Dermis blood vessel endothelial cell (primary cell): ENCODE measurements around the gene FCAR. TPM values are rescaled to one million over a fixed set of nuclear protein-coding genes. Genes with fewer than 3 reads are reported as not detected.
"Not testable (repeated sequence)": the region's sequence is repeated elsewhere in the genome, so short reads cannot be mapped to it uniquely, and the experiment has no call there.

Experiments used
- DNase-seq: peaks from one replicate; pipeline ENCODE4 v3.0.0; 2010
- total RNA-seq: library from RNA; depleted of rRNA; stranded (reverse); fragments of >200 nt; gene quantifications from 2 replicates; pipeline ENCODE4 v1.2.3, GENCODE V29; 2014

FCAR gene
- not detected in 2 replicates for total RNA-seq

DNA sequence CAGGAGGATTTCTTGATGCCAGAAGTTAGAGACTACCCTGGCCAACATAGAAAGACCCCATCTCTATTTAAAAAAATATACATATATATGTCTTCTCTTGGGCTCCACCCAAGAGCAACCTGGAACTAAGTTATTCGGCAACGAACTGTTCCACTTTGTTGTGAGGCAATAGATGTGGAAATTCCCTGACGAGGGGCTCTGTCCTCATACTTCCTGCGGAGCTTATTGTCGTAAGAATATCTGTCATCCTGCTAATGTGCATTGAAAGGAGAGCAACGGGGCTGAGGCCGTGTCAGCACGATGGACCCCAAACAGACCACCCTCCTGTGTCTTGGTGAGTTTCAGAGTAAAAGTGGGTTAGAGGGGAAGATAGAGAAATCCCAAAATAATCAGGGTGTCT is at the start of gene FCAR:
Gene FCAR (plus strand): TSS at position 246 of the 400 bp plus-strand sequence. CDS start 55 bp downstream, at position 301.
- no peak for DNase-seq

- not testable (repeated sequence) for DNase-seq
Measured at GRCh38 chr19:54824416-54824815, 49.6 kb upstream of the FCAR start.

- DNase-seq: not testable (repeated sequence)
Measured at GRCh38 chr19:54825326-54825725, 48.7 kb upstream of the FCAR start.

DNA sequence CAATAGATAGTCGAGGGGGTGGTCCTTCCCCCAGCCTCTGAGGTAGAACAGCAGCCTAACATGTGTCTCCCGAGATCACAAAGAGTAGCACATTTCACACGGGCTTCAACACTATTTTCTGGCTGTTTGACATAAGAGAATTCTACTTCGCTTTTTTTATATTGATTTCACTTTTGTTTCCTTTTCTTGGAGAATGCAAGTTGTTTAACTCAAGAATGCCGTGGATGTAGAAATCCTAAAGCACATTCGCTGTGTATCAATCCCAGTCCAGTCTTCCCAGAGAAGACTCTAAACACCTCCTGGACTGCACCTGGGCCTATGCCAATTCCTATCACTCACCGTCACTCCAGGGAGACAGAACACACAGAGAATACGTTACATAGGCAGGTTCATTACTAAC is 46.0 kb upstream of the FCAR start:
- DNase-seq: not testable (repeated sequence)

- DNase-seq: not testable (repeated sequence)
Measured at GRCh38 chr19:54832496-54832895, 41.5 kb upstream of the FCAR start, which contains the start of gene KIR2DS4. Gene KIR2DS4, plus strand, starts transcription at chr19:54832676.

- DNase-seq: not testable (repeated sequence)
Measured at GRCh38 chr19:54835126-54835525, 38.9 kb upstream of the FCAR start.

DNA sequence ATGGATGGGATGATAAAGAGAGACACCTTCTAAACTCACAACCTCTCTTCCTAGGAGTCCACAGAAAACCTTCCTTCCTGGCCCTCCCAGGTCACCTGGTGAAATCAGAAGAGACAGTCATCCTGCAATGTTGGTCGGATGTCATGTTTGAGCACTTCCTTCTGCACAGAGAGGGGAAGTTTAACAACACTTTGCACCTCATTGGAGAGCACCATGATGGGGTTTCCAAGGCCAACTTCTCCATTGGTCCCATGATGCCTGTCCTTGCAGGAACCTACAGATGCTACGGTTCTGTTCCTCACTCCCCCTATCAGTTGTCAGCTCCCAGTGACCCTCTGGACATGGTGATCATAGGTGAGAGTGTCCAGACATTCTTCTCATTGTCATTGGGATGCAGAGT is 36.5 kb upstream of the FCAR start:
- not testable (repeated sequence) for DNase-seq

DNA sequence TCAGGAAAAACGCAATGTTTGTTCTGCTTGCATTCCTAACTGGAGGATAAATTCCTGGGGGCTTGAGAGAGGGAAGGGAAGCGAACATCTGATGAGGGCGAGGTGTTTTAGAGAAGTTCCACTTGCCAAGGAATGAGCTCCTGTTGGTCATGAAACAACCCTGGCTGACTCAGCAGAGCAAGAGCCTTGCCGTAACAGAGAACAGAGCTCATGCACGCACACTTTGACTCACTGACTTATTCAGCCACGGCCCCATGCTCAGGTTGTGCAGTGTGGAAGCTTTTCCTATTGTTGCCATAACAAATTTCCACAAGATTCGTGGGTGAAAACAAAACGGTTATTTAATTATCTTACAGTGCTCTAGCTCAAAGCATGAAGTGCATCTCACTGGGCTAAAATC is 30.9 kb upstream of the FCAR start:
- DNase-seq: not testable (repeated sequence)

DNA sequence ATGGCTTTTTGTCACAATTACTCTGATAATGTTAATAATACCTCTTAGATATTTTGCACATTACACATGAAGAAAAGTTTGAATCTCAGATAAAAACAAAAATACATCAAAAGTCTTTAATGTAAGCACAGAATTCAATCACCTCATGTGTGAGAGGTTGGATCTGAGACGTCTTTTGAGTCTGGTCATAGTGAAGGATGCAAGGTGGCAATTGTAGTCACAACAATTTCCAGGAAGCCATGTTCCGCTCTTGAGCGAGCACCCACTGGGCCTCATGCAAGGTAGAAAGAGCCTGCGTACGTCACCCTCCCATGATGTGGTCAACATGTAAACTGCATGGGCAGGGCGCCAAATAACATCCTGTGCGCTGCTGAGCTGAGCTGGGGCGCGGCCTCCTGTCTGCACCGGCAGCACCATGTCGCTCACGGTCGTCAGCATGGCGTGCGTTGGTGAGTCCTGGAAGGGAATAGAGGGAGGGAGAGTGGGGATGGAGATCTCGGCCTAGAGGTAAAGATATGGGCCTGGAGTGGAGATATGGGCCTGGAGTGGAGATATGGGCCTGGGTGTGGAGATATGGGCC is 23.9 kb upstream of the FCAR start, which contains the start of gene KIR3DL2:
Gene KIR3DL2 (plus strand): TSS at position 383 of the 580 bp plus-strand sequence. CDS start 33 bp downstream, at position 416.
- DNase-seq: not testable (repeated sequence)

GRCh38 chr19:54850930-54851329 is 23.1 kb upstream of the FCAR start:
- DNase-seq: no peak

DNA sequence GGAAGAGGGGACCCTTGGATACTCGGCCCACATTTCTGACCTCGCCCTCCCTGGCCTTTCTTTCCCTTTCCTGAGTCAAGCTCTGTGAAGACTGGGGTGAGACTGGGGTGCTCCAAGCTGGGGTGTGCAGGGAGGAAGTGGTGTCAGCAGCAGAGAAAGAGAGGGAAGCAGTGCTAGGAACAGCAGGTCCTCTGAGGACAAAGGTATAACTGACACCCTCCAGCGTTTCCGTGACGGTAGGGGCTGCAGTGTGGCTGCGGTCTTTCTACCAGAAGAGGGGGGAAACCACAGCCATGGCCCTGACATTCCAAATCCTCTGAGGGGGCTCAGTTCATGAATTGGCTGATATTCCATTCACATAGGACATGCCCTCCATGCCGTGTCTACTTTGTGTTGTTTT is 22.7 kb upstream of the FCAR start:
- DNase-seq: no peak

DNA sequence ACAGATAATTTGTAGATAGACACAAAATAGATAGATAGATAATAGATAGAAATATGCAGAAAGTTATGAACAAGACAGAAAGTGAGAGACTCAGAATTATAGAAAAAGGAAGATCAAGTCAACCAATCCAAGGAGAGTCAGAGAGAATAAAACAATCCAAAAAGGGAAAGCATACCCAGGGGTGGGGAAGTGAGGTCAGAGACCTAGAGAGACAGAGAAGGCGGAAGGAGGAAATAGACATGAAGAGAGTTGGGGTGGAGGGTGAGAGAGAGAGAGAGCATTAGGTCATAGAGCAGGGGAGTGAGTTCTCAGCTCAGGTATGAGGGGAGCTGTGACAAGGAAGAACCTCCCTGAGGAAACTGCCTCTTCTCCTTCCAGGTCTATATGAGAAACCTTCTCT is 18.8 kb upstream of the FCAR start:
- DNase-seq: not testable (repeated sequence)

- DNase-seq: not testable (repeated sequence)
Measured at GRCh38 chr19:54858476-54858875, 15.6 kb upstream of the FCAR start.

DNA sequence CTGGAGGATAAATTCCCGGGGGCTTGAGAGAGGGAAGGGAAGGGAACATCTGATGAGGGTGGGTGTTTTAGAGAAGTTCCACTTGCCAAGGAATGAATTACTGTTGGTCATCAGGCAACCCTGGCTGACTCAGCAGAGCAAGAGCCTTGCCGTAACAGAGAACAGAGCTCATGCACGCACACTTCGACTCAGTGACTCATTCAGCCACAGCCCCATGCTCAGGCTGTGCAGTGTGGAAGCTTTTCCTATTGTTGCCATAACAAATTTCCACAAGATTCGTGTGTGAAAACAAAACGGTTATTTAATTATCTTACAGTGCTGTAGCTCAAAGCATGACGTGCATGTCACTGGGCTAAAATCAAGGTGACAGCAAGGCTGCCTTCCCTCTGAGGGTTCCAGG is 14.6 kb upstream of the FCAR start:
- DNase-seq: not testable (repeated sequence)

DNA sequence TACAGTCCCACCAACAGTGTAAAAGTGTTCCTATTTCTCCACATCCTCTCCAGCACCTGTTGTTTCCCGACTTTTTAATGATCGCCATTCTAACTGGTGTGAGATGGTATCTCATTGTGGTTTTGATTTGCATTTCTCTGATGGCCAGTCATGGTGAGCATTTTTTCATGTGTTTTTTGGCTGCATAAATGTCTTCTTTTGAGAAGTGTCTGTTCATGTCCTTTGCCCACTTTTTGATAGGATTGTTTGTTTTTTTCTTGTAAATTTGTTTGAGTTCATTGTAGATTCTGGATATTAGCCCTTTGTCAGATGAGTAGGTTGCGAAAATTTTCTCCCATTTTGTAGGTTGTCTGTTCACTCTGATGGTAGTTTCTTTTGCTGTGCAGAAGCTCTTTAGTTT is 10.6 kb upstream of the FCAR start:
- DNase-seq: not testable (repeated sequence)

- no peak for DNase-seq
Measured at GRCh38 chr19:54871696-54872095, 2.3 kb upstream of the FCAR start.

DNA sequence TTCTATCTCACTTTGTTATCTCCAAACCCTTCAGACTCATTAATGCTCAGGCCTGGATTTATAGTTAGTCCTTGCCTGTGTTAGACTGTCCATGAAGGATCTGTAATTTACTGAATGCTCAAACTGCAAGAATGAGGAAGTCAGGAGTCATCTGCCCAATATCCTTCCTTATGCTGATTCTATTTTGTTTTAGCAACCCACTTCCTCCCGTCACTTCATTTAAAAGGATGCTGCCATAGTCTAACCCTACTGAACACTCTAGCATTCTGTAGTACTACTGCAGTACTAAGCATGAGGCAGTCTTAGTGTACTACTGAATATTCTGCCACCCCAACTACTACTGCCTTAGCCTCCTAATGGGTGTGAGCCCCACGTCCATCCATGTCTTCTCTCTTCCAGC is 1.5 kb downstream of the FCAR start:
- DNase-seq: no peak

- no peak for DNase-seq
Measured at GRCh38 chr19:54877471-54877870, 3.4 kb downstream of the FCAR start.

DNA sequence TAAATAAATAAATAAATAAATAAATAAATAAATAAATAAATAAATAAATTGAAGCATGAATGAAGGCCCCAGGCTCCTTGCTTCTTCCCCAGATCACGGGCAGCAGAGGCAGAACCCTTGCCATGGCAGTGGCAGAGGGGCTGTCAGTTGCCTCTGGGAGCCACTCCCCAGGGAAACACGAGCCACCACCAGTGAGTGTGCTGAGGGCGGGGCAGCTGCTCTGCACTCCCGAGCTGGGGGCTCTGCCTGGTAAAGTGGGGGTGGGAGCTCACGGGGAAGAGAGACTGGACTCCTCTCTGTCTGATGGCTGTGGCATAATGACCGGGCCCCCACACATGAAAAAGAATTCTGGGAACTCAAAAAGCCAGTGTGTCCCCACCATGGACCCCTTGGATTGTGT is 7.8 kb downstream of the FCAR start:
- DNase-seq: no peak

DNA sequence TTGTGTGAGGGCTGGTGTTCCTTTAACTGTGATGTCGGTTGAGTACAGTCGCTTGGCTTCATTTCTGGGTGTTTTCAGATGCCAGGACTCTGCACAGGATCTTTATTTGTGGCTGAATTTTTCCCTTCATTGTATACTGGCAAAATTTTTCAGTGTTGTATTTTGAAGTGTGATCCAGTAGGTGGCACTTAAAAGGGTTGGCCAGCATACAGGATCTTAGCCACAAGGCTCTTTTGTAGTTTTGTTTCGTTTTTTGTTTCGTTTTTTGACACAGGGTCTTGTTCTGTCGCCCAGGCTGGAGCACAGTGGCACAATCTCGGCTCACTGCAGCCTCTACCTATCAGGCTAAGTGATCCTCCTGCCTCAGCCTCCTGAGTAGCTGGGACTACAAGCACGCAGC is 8.7 kb downstream of the FCAR start:
- DNase-seq: no peak

GRCh38 chr19:54883228-54883627 is 9.2 kb downstream of the FCAR start:
- DNase-seq: no peak

GRCh38 chr19:54888239-54888638 is 14.2 kb downstream of the FCAR start:
- DNase-seq: no peak

DNA sequence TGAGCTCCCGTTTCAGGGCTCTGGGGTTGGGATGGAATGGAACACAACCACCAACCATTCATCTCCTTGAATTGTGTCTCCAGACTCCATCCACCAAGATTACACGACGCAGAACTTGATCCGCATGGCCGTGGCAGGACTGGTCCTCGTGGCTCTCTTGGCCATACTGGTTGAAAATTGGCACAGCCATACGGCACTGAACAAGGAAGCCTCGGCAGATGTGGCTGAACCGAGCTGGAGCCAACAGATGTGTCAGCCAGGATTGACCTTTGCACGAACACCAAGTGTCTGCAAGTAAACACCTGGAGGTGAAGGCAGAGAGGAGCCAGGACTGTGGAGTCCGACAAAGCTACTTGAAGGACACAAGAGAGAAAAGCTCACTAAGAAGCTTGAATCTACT is 15.5 kb downstream of the FCAR start:
- no peak for DNase-seq

- DNase-seq: no peak
Measured at GRCh38 chr19:54893406-54893805, 19.4 kb downstream of the FCAR start.

GRCh38 chr19:54894106-54894505 is 20.1 kb downstream of the FCAR start:
- not testable (repeated sequence) for DNase-seq
